ENCODE data around the gene PHB1.

Gene PHB1

GRCh38 chr17:49441578-49441977, 26.9 kb upstream of the PHB1 start:
- no peak for TF ChIP-seq Cebpa-rat (IDR thresholded peaks at IDR 0.05)
- Histone ChIP-seq H3K4me1 (peaks cover 78% of the 10 kb centered on the region), H3K9me3 (0 out of 2 replicates have a peak, but pooled peaks cover 9% of the 10 kb centered on the region), H3K4me2 (peak overlapping the region; percentile 95; the same call in 1 of the 2 replicates), H4K20me1 (no peaks in the 10 kb centered on the region), H3K9ac (no peak overlapping the region), H3K27ac (peak overlapping the region; percentile 97; the same call in 1 of the 2 replicates), H3K27me3 (no peaks in the 10 kb centered on the region), H3K36me3 (no peaks in the 10 kb centered on the region), H3K4me3 (no peak overlapping the region)

DNA sequence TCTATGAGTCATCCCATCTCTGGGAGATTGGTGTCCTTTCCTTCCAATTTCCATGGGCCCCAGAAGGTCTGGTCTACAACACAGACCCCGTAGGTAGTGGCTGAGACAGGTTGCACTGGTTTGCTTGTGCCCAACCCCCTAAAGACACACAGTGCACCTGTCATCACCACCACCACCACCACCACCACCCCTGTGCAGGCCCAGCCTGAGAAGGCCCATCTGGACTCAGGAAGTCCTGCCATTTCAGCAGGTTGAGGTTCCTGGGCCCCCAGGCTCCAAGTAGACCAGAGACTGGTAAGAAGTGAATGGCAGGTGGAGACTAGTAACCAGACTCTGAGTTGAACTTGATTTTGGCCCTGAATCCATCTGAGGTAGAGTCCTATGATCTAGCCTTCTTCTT, 25.9 kb upstream of the PHB1 start:
- no peaks in the 10 kb centered on the region for H3K27me3 ChIP-seq
- 0 out of 2 replicates have a peak overlapping the region, but pooled peaks have one; percentile 0 for H3K9ac ChIP-seq

GRCh38 chr17:49439673-49440571, 25.2 kb upstream of the PHB1 start:
- Histone ChIP-seq H3K27ac (peak overlapping the region; percentile 97), H3K4me1 (peaks cover 84% of the 10 kb centered on the region), H3K27me3 (no peaks in the 10 kb centered on the region), H3K4me2 (peak overlapping the region; percentile 95), H4K20me1 (no peaks in the 10 kb centered on the region), H3K9ac (peak overlapping the region; percentile 88), H3K9me3 (0 out of 2 replicates have a peak, but pooled peaks cover 9% of the 10 kb centered on the region), H3K4me3 (peak overlapping the region; percentile 56), H3K36me3 (no peaks in the 10 kb centered on the region)
- no peak for TF ChIP-seq Cebpa-rat (IDR thresholded peaks at IDR 0.05)

More for the DNA sequence above, 25.9 kb upstream of the PHB1 start:
- H3K4me2 ChIP-seq: peak overlapping the region; percentile 95
- no peaks in the 10 kb centered on the region for H3K36me3 ChIP-seq
- H3K4me3 ChIP-seq: no peak overlapping the region
- no peaks in the 10 kb centered on the region for H4K20me1 ChIP-seq
- H3K4me1 ChIP-seq: peaks cover 84% of the 10 kb centered on the region
- H3K27ac ChIP-seq: peak overlapping the region; percentile 97
- H3K9me3 ChIP-seq: 0 out of 2 replicates have a peak, but pooled peaks cover 9% of the 10 kb centered on the region
- no peak for TF ChIP-seq Cebpa-rat (IDR thresholded peaks at IDR 0.05)

DNA sequence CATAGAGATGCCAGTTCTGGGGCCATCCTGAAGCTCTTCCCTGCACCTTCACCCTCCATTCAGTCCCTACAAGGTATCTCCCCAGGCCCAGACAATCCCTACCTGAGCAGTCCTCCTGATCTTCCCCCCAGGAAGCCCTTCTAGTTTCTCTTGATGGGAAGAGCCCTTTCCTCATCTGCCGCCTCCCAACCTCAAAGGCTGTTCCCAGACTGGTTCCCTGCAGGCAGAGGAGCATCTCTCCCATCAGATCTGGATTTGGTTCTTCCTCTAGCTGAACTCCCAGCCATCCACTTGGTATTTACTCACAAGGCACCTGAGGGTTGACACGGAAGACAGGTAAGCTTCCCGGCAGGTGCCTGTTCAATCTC, 24.6 kb upstream of the PHB1 start:
- Histone ChIP-seq H3K36me3 (no peaks in the 10 kb centered on the region), H3K9me3 (0 out of 2 replicates have a peak, but pooled peaks cover 9% of the 10 kb centered on the region), H3K27me3 (no peaks in the 10 kb centered on the region), H3K4me2 (peak overlapping the region; percentile 95), H3K9ac (peak overlapping the region; percentile 88), H4K20me1 (no peaks in the 10 kb centered on the region), H3K4me1 (peaks cover 89% of the 10 kb centered on the region), H3K4me3 (peak overlapping the region; percentile 56), H3K27ac (peak overlapping the region; percentile 97)
- TF ChIP-seq Cebpa-rat (IDR thresholded peaks at IDR 0.05): no peak

GRCh38 chr17:49438436-49439278, 24.0 kb upstream of the PHB1 start:
- peak overlapping the region; percentile 56 for H3K4me3 ChIP-seq
- TF ChIP-seq Cebpa-rat (IDR thresholded peaks at IDR 0.05): no peak
- H3K9me3 ChIP-seq: 0 out of 2 replicates have a peak, but pooled peaks cover 9% of the 10 kb centered on the region
- H4K20me1 ChIP-seq: no peaks in the 10 kb centered on the region
- H3K4me2 ChIP-seq: peak overlapping the region; percentile 95
- H3K27ac ChIP-seq: peak overlapping the region; percentile 97
- H3K4me1 ChIP-seq: peaks cover 92% of the 10 kb centered on the region
- no peaks in the 10 kb centered on the region for H3K36me3 ChIP-seq
- H3K9ac ChIP-seq: peak overlapping the region; percentile 88
- H3K27me3 ChIP-seq: no peaks in the 10 kb centered on the region

DNA sequence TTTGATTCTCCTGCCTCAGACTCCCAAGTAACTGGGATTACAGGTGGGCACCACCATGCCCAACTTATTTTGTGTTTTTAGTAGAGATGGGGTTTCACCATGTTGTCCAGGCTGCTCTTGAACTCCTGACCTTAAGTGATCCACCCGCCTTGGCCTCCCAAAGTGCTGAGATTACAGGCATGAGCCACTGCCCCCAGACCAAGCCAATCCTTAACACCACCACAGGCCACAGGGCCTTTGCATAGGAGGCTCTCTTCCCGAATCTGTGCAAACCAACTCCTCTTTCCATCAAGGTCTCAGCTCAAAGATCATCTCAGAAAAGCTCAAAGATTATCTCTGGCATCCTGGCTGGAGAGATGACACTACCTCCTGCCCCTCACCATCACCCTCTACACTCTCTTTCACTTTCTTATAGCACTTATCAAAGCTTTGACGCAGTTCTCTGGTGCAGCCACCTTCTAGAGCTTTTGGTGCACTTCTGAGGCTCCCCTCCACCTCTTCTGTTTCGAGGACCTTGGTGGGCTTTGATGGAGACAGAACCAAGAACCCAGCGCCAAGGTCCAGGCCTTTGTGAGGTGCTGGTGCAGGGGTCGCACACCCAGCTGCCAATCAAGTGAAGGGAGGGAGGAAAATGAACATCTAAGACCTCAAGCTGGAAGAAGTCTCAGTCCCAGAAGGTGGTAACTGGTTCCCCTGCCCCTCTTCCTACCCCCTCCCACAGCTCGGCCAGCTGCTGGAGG, 23.2 kb upstream of the PHB1 start:
- Histone ChIP-seq H3K36me3 (no peaks in the 10 kb centered on the region), H3K27ac (peak overlapping the region; percentile 97), H3K4me3 (peak overlapping the region; percentile 56; the same call in 1 of the 2 replicates), H3K9ac (peak overlapping the region; percentile 88), H4K20me1 (no peaks in the 10 kb centered on the region), H3K9me3 (0 out of 2 replicates have a peak, but pooled peaks cover 7% of the 10 kb centered on the region), H3K4me1 (peaks cover 97% of the 10 kb centered on the region), H3K4me2 (peak overlapping the region; percentile 95), H3K27me3 (no peaks in the 10 kb centered on the region)
- TF ChIP-seq Cebpa-rat (IDR thresholded peaks at IDR 0.05): no peak

- H3K9ac ChIP-seq: no peak overlapping the region
- no peak for TF ChIP-seq Cebpa-rat (IDR thresholded peaks at IDR 0.05)
- H3K4me3 ChIP-seq: no peak overlapping the region
- peak overlapping the region; percentile 95 for H3K4me2 ChIP-seq
- no peaks in the 10 kb centered on the region for H3K27me3 ChIP-seq
- H3K27ac ChIP-seq: peak overlapping the region; percentile 97; the same call in 1 of the 2 replicates
- no peaks in the 10 kb centered on the region for H4K20me1 ChIP-seq
- H3K36me3 ChIP-seq: no peaks in the 10 kb centered on the region
- peaks cover 96% of the 10 kb centered on the region for H3K4me1 ChIP-seq
- H3K9me3 ChIP-seq: no peaks in the 10 kb centered on the region
Observed at GRCh38 chr17:49436174-49436573, 21.5 kb upstream of the PHB1 start.

GRCh38 chr17:49435671-49436029, 21.0 kb upstream of the PHB1 start:
- peak overlapping the region; percentile 97; the same call in 1 of the 2 replicates for H3K27ac ChIP-seq
- H3K9ac ChIP-seq: no peak overlapping the region
- no peaks in the 10 kb centered on the region for H4K20me1 ChIP-seq
- no peaks in the 10 kb centered on the region for H3K27me3 ChIP-seq
- H3K4me3 ChIP-seq: no peak overlapping the region
- H3K4me2 ChIP-seq: peak overlapping the region; percentile 16; the same call in 1 of the 2 replicates
- peaks cover 90% of the 10 kb centered on the region for H3K4me1 ChIP-seq
- TF ChIP-seq Cebpa-rat (IDR thresholded peaks at IDR 0.05): no peak
- H3K9me3 ChIP-seq: no peaks in the 10 kb centered on the region
- no peaks in the 10 kb centered on the region for H3K36me3 ChIP-seq

Measured in BLaER1 (cell line).